Gastroesophageal sphincter (tissue), 4 donors: ENCODE results near the gene DTNBP1. TPM values are rescaled to one million over a fixed set of nuclear protein-coding genes. Genes with fewer than 3 reads are reported as not detected.

Experiments
- ATAC-seq: fragments of 150-250 bp; one replicate; pipeline ENCODE4 v1.9.1; 2016; ENCODE audit warnings: mild to moderate bottlenecking, moderate library complexity
- H3K27ac ChIP-seq, 4 donors: fragments of 200-600 bp; sonication (generic) in 3 of 4; 1 replicate in 3 of 4; 2 replicates in 1 of 4; pipeline ENCODE4 v1.5.1; 2016 to 2019
- H3K27me3 ChIP-seq: fragments of 200-600 bp; sonication (generic); one replicate; pipeline ENCODE4 v1.5.1; 2019
- H3K36me3 ChIP-seq, 2 donors: fragments of 200-600 bp; sonication (generic); one replicate each; pipeline ENCODE4 v1.5.1; 2019; ENCODE audit warnings: control low read depth in 1 of 2
- H3K4me1 ChIP-seq, 3 donors: fragments of 200-600 bp; sonication (generic); 1 replicate in 2 of 3; 2 replicates in 1 of 3; pipeline ENCODE4 v1.5.1; 2016 to 2019; ENCODE audit warnings: control low read depth in 2 of 3
- H3K4me3 ChIP-seq, 2 donors: fragments of 200-600 bp; sonication (generic); one replicate each; pipeline ENCODE4 v1.5.1; 2019; ENCODE audit warnings: mild to moderate bottlenecking in 1 of 2, moderate library complexity in 1 of 2
- H3K9me3 ChIP-seq, 3 donors: fragments of 200-600 bp; sonication (generic); one replicate each; pipeline ENCODE4 v1.5.1; 2017 to 2019; ENCODE audit warnings: control low read depth in 2 of 3
- EP300 ChIP-seq: sonication (generic); formaldehyde crosslinking; IDR thresholded peaks from one replicate; pipeline ENCODE4 v1.6.1; 2017; ENCODE audit warnings: antibody characterized with exemption, mild to moderate bottlenecking
- POLR2A ChIP-seq, 2 donors: fragments of 450-650 bp; IDR thresholded peaks; one replicate each; pipeline ENCODE4 v1.6.1; 2017; ENCODE audit warnings: antibody characterized with exemption in 2 of 2, mild to moderate bottlenecking in 2 of 2, moderate library complexity in 1 of 2
- POLR2AphosphoS5 ChIP-seq: sonication (generic); formaldehyde crosslinking; IDR thresholded peaks from one replicate; pipeline ENCODE4 v1.6.1; 2017; ENCODE audit warnings: antibody characterized with exemption
- WGBS, 2 donors: methylation state at CpG; one replicate each; pipeline ENCODE4 v1.1.5; 2018; ENCODE audit warnings: low coverage in 1 of 2; 5-methylcytosine and 5-hydroxymethylcytosine counted together
- total RNA-seq, 4 donors: library from RNA; depleted of rRNA; stranded (reverse); fragments of >200 nt; gene quantifications; one replicate each; pipeline ENCODE4 v1.1.0, GENCODE V29; 2016
- TF ChIP-seq, protein P1 (sequence below), 4 experiments: fragments of 200-600 bp in 2 of 4; fragments of 450-650 bp in 2 of 4; sonication (generic) in 1 of 4; IDR thresholded peaks; one replicate each; pipeline ENCODE4 v1.5.1; 2017 to 2019; ENCODE audit warnings: antibody characterized with exemption in 4 of 4, mild to moderate bottlenecking in 2 of 4, moderate library complexity in 2 of 4

The DTNBP1 gene
- total RNA-seq, 4 donors from 2014 or later: 14.4 to 20.2 (median 16.9) TPM

DNA sequence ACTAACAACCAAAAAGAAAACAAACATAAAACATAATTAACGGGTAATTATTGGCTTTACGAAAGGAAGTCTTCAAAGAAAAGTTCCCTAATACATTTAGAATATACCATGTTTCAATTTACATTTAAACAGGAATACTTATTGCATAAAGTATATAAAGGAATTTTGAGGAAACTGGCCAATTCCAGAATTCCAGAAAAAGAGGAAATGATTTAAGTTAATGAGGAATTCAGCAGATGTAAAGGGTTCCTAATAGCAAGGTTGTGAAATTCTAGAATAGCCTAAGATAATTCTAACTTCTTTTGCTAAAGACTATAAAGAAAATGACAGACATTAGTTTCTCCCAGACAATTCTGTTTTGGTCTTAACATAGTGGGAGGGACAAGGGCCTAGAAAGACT lies 35.0 kb downstream of the DTNBP1 start:
- H3K4me1 ChIP-seq: peaks cover 0 to 50% (median 6%) of the 10 kb centered on the region in 3 donors
- no peak for TF ChIP-seq EP300
- TF ChIP-seq POLR2AphosphoS5: no peak
- no peak for TF ChIP-seq POLR2A (IDR thresholded peaks at IDR 0.05)
- TF ChIP-seq, protein P1, sequence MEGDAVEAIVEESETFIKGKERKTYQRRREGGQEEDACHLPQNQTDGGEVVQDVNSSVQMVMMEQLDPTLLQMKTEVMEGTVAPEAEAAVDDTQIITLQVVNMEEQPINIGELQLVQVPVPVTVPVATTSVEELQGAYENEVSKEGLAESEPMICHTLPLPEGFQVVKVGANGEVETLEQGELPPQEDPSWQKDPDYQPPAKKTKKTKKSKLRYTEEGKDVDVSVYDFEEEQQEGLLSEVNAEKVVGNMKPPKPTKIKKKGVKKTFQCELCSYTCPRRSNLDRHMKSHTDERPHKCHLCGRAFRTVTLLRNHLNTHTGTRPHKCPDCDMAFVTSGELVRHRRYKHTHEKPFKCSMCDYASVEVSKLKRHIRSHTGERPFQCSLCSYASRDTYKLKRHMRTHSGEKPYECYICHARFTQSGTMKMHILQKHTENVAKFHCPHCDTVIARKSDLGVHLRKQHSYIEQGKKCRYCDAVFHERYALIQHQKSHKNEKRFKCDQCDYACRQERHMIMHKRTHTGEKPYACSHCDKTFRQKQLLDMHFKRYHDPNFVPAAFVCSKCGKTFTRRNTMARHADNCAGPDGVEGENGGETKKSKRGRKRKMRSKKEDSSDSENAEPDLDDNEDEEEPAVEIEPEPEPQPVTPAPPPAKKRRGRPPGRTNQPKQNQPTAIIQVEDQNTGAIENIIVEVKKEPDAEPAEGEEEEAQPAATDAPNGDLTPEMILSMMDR (IDR thresholded peaks at IDR 0.05): no peak
- WGBS, 2 donors: 95% methylated on average over 2 of the region's 2 CpGs; no CpG with 5 or more reads in 1 of the 2 donors
- no peaks in the 10 kb centered on the region for H3K9me3 ChIP-seq
- peaks cover 0 to 19% of the 10 kb centered on the region in 2 donors for H3K36me3 ChIP-seq
- H3K4me3 ChIP-seq: no peak overlapping the region
- no peaks in the 10 kb centered on the region for H3K27me3 ChIP-seq
- no peak for ATAC-seq
- no peak overlapping the region for H3K27ac ChIP-seq

DNA sequence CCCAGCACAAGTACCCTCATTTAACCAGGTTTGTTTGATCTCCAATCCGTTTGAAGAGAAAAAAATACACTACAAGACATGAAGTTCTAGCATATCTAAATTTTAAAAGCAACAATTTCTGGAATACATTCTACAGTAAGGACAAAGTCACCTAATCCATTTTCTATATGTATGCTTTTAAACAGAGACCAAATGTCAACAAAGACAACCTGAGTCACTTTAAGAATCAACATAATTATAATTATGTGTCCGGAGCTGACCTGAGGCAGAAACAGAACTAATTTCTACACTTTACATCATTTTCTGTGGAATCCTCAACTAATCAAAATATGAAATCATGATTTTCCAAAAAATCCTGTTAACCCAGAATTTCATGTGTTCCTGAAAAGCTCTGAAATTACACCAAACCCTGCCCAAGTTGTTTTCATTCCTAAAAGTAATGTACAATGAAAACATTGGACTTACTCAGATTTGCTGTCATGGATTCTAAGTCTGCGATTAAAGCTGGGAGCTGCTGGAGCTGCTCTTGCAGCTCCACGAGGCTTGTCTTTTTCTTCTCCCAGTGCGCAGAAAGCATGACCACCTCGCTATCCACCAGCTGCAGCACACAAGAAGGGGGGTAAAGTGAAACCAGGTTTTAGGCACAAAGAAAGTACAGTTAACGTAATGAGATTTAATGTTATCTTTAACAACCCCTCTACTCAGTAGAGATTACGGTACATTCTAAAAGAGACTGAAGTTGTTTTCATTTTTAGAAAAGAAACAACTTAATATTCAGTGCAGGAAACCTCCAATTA lies 35.8 kb downstream of the DTNBP1 start:
- 82 to 88% methylated on average over 7 to 8 of the region's 8 CpGs for WGBS, 2 donors
- H3K36me3 ChIP-seq: peaks cover 0 to 19% of the 10 kb centered on the region in 2 donors
- H3K4me1 ChIP-seq: peaks cover 0 to 57% (median 13%) of the 10 kb centered on the region in 3 donors
- H3K27me3 ChIP-seq: no peaks in the 10 kb centered on the region
- H3K4me3 ChIP-seq: no peak overlapping the region
- no peak for ATAC-seq
- TF ChIP-seq POLR2A (IDR thresholded peaks at IDR 0.05) (no peak), POLR2AphosphoS5 (no peak), EP300 (no peak)
- TF ChIP-seq, protein P1 (IDR thresholded peaks at IDR 0.05): no peak
- no peak overlapping the region for H3K27ac ChIP-seq
- no peaks in the 10 kb centered on the region for H3K9me3 ChIP-seq

DNA sequence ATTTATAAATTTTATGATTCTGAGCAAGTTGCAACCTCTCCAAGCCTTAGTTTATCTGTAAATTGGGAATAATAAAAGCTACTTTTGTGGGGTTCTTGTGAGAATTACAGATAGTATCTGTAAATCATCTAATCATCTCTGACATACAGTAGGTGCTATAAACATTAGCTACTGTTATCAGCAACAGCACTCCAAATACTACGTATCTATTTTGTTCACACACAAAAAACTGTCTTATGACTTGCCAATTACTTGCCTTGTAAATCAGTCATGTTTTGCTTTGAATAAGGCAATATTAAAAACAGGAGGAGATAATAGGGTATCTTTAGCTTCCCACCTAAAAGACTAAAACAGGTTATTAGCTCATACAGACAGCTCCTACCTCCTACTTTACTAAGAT lies 36.7 kb downstream of the DTNBP1 start:
- no peak for ATAC-seq
- TF ChIP-seq POLR2A (IDR thresholded peaks at IDR 0.05): no peak
- TF ChIP-seq EP300: no peak
- TF ChIP-seq, protein P1 (IDR thresholded peaks at IDR 0.05): no peak
- no peak for TF ChIP-seq POLR2AphosphoS5
- Histone ChIP-seq H3K27me3 (no peaks in the 10 kb centered on the region), H3K27ac (no peak overlapping the region), H3K4me3 (no peak overlapping the region), H3K4me1 (peaks cover 4 to 58% (median 20%) of the 10 kb centered on the region in 3 donors), H3K9me3 (no peaks in the 10 kb centered on the region), H3K36me3 (peaks cover 0 to 19% of the 10 kb centered on the region in 2 donors)
- WGBS, 2 donors: 89 to 93% methylated on average over 1 of the region's 1 CpG

DNA sequence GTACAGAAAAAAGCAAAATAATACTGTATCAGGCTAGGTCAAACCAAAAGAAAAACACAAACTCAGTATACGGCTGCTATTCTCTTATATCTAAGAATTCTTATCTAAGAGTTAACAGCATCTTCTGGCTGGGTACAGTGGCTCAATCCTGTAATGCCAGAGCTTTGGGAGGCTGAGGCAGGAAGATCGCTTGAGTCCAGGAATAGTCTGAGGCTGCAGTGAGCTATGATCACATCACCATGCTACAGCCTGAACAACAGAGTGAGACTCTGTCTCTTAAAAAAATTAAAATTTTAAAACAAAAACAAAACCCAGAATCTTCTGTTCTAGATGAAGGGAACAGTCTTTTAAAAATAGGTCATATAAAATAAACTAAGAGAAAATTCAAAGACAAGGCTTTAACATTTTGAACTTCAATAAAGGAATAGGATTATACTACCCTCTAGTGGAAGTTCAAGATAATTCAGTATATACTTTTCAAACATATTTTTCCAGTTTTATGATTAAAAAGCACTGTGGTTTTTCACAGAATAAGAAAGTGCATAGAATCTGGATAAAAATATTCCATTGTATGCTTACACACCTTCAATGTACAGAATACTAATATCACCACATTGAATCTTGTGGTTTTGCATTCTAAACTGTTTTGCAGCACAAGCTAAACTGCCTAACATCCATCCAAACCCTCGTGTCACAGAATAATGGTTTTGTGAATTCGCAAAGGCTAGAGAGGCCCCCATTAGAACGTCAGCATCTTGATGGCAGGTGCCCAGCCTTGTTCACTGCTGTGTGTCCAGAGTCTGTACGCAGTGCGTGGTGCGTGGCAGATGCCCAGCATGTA lies 39.3 kb downstream of the DTNBP1 start:
- ATAC-seq: peak; percentile 73
- WGBS, 2 donors: 45 to 79% methylated on average over 4 to 6 of the region's 8 CpGs
- Histone ChIP-seq H3K4me3 (no peak overlapping the region), H3K36me3 (peaks cover 0 to 19% of the 10 kb centered on the region in 2 donors), H3K9me3 (no peaks in the 10 kb centered on the region), H3K4me1 (peaks cover 4 to 46% (median 22%) of the 10 kb centered on the region in 3 donors), H3K27ac (peak overlapping the region; percentile 40 to 67 (median 59)), H3K27me3 (no peaks in the 10 kb centered on the region)
- TF ChIP-seq, protein P1 (IDR thresholded peaks at IDR 0.05): peak; percentile 64 to 79 (median 74)
- no peak for TF ChIP-seq EP300
